ENCODE measurements around the gene CTSL.

DNA sequence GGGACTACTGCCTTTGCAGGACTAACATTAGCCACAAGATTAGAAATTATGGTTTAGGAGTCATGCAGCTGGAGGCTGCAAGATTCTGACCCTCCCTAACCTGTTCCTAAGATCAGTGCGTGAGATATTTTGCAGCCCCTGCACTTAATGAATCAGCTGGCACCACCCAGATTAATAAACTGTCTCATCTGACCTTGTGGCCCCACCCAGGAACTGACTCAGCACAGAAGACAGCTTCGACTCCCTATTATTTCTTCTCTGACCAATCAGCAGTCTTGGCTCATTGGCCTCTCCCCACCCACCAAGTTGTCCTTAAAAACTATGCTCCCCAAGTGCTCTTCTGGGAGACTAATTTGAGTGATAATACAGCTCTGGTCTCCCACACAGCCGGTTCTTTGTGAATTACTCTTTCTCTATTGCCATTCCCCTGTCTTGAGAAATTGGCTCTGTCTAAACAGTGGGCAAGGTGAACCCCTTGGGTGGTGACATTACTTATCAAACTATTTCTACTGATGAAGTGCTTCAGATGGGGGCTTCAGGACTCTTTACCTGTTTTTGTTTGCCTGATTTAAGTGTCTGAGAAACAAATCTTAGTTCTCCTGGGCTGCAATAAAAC is 17.0 kb downstream of the CTSL start:
- TF ChIP-seq, protein P1, sequence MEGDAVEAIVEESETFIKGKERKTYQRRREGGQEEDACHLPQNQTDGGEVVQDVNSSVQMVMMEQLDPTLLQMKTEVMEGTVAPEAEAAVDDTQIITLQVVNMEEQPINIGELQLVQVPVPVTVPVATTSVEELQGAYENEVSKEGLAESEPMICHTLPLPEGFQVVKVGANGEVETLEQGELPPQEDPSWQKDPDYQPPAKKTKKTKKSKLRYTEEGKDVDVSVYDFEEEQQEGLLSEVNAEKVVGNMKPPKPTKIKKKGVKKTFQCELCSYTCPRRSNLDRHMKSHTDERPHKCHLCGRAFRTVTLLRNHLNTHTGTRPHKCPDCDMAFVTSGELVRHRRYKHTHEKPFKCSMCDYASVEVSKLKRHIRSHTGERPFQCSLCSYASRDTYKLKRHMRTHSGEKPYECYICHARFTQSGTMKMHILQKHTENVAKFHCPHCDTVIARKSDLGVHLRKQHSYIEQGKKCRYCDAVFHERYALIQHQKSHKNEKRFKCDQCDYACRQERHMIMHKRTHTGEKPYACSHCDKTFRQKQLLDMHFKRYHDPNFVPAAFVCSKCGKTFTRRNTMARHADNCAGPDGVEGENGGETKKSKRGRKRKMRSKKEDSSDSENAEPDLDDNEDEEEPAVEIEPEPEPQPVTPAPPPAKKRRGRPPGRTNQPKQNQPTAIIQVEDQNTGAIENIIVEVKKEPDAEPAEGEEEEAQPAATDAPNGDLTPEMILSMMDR (conservative IDR thresholded peaks at IDR 0.05; ENCODE audit: low read depth, low read length) = no peak
- TF ChIP-seq EZH2 (IDR thresholded peaks at IDR 0.05; ENCODE audit: low read length, unreplicated experiment) = no peak

All from PC-3 (cell line).